ENCODE results near the gene HTR2C. TPM values are rescaled to one million over a fixed set of nuclear protein-coding genes. Genes with fewer than 3 reads are reported as not detected.
"Not testable (repeated sequence)": the region's sequence is repeated elsewhere in the genome, so short reads cannot be mapped to it uniquely, and the experiment has no call there.

Gene HTR2C
- total and polyA plus RNA-seq, 4 donors, result 11.2 to 47.4 (median 23.1) TPM

DNA sequence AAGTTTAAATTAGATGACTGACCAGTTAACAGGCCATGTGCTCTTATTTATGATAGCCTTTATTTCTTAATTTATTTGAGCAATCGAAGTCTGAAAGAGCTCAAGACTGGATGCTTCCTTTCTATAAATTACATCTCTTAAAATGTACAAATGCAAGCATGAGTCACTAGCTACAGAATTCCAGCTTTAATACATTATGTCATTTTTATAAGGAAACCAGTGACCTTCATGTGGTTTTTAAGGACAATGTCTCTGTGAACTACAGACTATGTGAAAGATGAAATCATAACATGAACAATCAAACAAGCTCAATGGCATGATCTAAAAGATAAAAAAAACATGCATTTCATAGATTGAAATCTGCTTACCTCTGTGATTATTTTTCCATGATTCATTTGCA lies 15.4 kb downstream of the HTR2C start:
- Histone ChIP-seq H3K27me3 (ENCODE audit: control insufficient read depth, insufficient read depth, low read length) (peaks cover 10% of the 10 kb centered on the region), H3K4me1 (ENCODE audit: control insufficient read depth, insufficient read depth, low read length) (no peaks in the 10 kb centered on the region), H3K9me3 (ENCODE audit: control insufficient read depth, insufficient read depth, low read length) (no peaks in the 10 kb centered on the region), H3K4me3 (ENCODE audit: low read depth, low read length) (no peak overlapping the region), H3K36me3 (ENCODE audit: control insufficient read depth, insufficient read depth, low read length) (no peaks in the 10 kb centered on the region), H3K27ac (ENCODE audit: low read depth, low read length) (no peak overlapping the region)
- DNase-seq (ENCODE audit: low read depth in 4 of 6, low spot score in 6 of 6), result no peak
- WGBS (ENCODE audit: insufficient coverage), result no CpG with 5 or more reads among the region's 1 CpG

GRCh38 chrX:114599911-114600310 lies 16.0 kb downstream of the HTR2C start:
- WGBS (ENCODE audit: insufficient coverage), result 40% methylated on average over 1 of the region's 4 CpGs
- Histone ChIP-seq H3K4me1 (ENCODE audit: control insufficient read depth, insufficient read depth, low read length) (no peaks in the 10 kb centered on the region), H3K27me3 (ENCODE audit: control insufficient read depth, insufficient read depth, low read length) (peaks cover 10% of the 10 kb centered on the region), H3K27ac (ENCODE audit: low read depth, low read length) (no peak overlapping the region), H3K4me3 (ENCODE audit: low read depth, low read length) (no peak overlapping the region), H3K9me3 (ENCODE audit: control insufficient read depth, insufficient read depth, low read length) (no peaks in the 10 kb centered on the region), H3K36me3 (ENCODE audit: control insufficient read depth, insufficient read depth, low read length) (no peaks in the 10 kb centered on the region)
- DNase-seq (ENCODE audit: low read depth in 4 of 6, low spot score in 6 of 6), result no peak

DNA sequence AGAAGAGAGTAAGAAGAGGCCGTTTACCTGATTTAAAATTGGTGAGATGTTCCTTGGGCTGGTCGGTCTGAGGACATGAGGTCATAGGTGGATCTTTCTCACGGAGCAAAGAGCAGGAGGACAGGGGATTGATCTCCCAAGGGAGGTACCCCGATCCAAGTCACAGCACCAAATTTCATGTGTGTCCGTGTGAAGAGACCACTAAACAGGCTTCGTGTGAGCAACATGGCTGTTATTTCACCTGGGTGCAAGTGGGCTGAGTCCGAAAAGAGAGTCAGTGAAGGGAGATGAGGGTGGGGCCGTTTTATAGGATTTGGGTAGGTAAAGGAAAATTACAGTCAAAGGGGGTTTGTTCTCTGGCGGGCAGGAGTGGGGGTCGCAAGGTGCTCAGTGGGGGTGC lies 22.7 kb downstream of the HTR2C start:
- DNase-seq (ENCODE audit: low read depth in 4 of 6, low spot score in 6 of 6); H3K36me3 ChIP-seq (ENCODE audit: control insufficient read depth, insufficient read depth, low read length); H3K27ac ChIP-seq (ENCODE audit: low read depth, low read length); H3K4me3 ChIP-seq (ENCODE audit: low read depth, low read length); H3K9me3 ChIP-seq (ENCODE audit: control insufficient read depth, insufficient read depth, low read length); H3K4me1 ChIP-seq (ENCODE audit: control insufficient read depth, insufficient read depth, low read length); H3K27me3 ChIP-seq (ENCODE audit: control insufficient read depth, insufficient read depth, low read length): not testable (repeated sequence)
- 89% methylated on average over 5 of the region's 10 CpGs for WGBS (ENCODE audit: insufficient coverage)

DNA sequence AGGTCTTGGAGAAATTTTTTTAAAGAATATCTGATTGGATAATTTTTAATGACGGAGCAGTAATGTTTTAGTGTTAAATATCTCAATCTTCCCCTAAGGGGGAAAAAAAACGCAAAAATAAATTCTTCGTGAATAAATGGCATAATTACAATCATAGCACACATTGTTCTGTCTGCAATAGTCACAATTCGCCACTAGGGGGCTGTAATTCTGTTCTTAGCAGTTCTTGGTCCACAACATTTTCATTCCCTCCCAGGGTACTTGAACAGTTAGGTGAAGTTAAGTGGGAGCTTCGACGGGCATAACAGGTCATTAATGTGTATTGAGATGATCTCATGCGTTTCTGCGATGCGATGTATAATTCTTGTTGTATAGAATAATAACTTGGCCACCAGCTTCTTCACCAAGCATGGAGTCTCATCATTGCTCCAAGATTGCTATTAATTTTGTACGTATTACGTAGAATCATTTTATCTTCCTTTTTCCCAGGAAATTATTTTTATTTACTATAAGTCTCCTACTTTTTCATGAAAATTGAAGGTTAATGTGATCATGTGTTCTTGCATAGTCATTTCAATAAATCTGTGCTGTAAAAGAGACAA lies 27.2 kb downstream of the HTR2C start:
- no peak overlapping the region for H3K27ac ChIP-seq (ENCODE audit: low read depth, low read length)
- H3K4me1 ChIP-seq (ENCODE audit: control insufficient read depth, insufficient read depth, low read length), result no peaks in the 10 kb centered on the region
- WGBS (ENCODE audit: insufficient coverage), result no CpG with 5 or more reads among the region's 11 CpGs
- no peaks in the 10 kb centered on the region for H3K36me3 ChIP-seq (ENCODE audit: control insufficient read depth, insufficient read depth, low read length)
- H3K9me3 ChIP-seq (ENCODE audit: control insufficient read depth, insufficient read depth, low read length), result no peaks in the 10 kb centered on the region
- peaks cover 3% of the 10 kb centered on the region for H3K27me3 ChIP-seq (ENCODE audit: control insufficient read depth, insufficient read depth, low read length)
- peak in 2 of 6 donors; percentile 28 to 38 for DNase-seq (ENCODE audit: low read depth in 4 of 6, low spot score in 6 of 6)
- H3K4me3 ChIP-seq (ENCODE audit: low read depth, low read length), result no peak overlapping the region

DNA sequence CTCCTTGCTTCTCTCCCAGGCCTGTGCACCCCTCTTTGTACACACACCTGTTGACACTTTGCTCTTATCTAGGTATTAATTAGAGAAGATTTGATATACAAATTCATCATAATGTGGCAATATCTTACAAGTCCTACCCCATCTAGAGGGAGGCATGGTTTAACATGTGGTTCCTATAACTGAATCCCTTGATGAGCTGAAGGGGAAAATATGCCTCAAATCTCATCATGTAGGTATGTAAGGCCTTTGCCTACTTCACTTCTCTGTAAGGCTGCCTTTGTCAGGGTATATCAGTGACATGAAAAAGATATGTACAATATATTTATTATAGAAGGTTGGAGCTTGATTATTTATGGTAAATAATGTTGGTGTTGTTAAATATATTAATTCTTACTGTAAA lies 31.9 kb downstream of the HTR2C start:
- Histone ChIP-seq H3K36me3 (ENCODE audit: control insufficient read depth, insufficient read depth, low read length) (no peaks in the 10 kb centered on the region), H3K4me1 (ENCODE audit: control insufficient read depth, insufficient read depth, low read length) (no peaks in the 10 kb centered on the region), H3K9me3 (ENCODE audit: control insufficient read depth, insufficient read depth, low read length) (no peaks in the 10 kb centered on the region), H3K27ac (ENCODE audit: low read depth, low read length) (no peak overlapping the region), H3K4me3 (ENCODE audit: low read depth, low read length) (no peak overlapping the region), H3K27me3 (ENCODE audit: control insufficient read depth, insufficient read depth, low read length) (peaks cover 5% of the 10 kb centered on the region)
- DNase-seq (ENCODE audit: low read depth in 4 of 6, low spot score in 6 of 6), result no peak

- H3K27ac ChIP-seq (ENCODE audit: low read depth, low read length), result no peak overlapping the region
- no peaks in the 10 kb centered on the region for H3K36me3 ChIP-seq (ENCODE audit: control insufficient read depth, insufficient read depth, low read length)
- H3K27me3 ChIP-seq (ENCODE audit: control insufficient read depth, insufficient read depth, low read length), result peaks cover 8% of the 10 kb centered on the region
- H3K4me1 ChIP-seq (ENCODE audit: control insufficient read depth, insufficient read depth, low read length), result no peaks in the 10 kb centered on the region
- H3K9me3 ChIP-seq (ENCODE audit: control insufficient read depth, insufficient read depth, low read length), result no peaks in the 10 kb centered on the region
- WGBS (ENCODE audit: insufficient coverage), result no CpG with 5 or more reads among the region's 2 CpGs
- no peak overlapping the region for H3K4me3 ChIP-seq (ENCODE audit: low read depth, low read length)
- DNase-seq (ENCODE audit: low read depth in 4 of 6, low spot score in 6 of 6), result peak in 1 of 6 donors; percentile 9
These were observed 36.0 kb downstream of the HTR2C start for GRCh38 chrX:114619874-114620273.

DNA sequence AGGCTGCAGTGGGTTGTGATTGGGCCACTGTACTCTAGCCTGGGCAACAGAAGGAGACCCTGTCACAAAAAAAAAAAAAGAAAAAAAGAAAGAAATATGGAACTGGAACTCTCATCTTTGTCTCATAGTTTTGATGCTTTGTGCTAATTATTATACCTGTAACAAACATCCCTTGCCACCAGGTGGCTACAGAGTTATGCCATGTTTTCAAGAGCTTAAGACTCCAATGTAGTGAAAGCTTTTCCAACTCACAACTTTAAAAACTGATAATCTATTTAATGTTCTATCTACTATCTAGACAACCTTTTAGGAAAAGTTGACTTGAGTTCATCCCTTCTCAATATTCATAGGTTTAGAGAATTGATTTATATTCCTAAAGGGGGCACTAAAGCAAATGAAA lies 42.4 kb downstream of the HTR2C start:
- peaks cover 3% of the 10 kb centered on the region for H3K27me3 ChIP-seq (ENCODE audit: control insufficient read depth, insufficient read depth, low read length)
- no peak overlapping the region for H3K4me3 ChIP-seq (ENCODE audit: low read depth, low read length)
- H3K27ac ChIP-seq (ENCODE audit: low read depth, low read length), result no peak overlapping the region
- peak in 2 of 6 donors; percentile 1 to 5 for DNase-seq (ENCODE audit: low read depth in 4 of 6, low spot score in 6 of 6)
- H3K9me3 ChIP-seq (ENCODE audit: control insufficient read depth, insufficient read depth, low read length), result no peaks in the 10 kb centered on the region
- H3K4me1 ChIP-seq (ENCODE audit: control insufficient read depth, insufficient read depth, low read length), result no peaks in the 10 kb centered on the region
- H3K36me3 ChIP-seq (ENCODE audit: control insufficient read depth, insufficient read depth, low read length), result no peaks in the 10 kb centered on the region

DNA sequence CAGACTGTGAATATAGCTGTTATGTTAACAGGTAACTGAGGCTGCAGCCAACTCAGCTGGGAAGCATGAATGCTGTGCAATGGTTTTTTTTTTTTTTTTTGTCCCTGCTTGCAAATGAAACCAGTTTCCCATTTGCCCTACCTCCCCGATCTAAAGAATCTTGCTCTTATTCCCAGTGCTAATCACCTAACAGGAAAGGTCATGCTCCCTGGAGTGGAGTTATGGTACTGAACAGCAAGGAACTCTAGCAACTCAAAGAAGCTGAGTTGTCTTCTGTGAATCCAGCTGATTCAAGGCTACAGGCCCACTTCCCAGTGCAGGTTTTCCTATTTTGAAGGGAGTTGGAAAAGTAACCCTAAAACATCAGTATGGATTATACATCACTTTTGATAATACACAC lies 52.1 kb downstream of the HTR2C start:
- H3K27me3 ChIP-seq (ENCODE audit: control insufficient read depth, insufficient read depth, low read length), result peaks cover 6% of the 10 kb centered on the region
- H3K36me3 ChIP-seq (ENCODE audit: control insufficient read depth, insufficient read depth, low read length), result no peaks in the 10 kb centered on the region
- no peak for DNase-seq (ENCODE audit: low read depth in 4 of 6, low spot score in 6 of 6)
- no peak overlapping the region for H3K27ac ChIP-seq (ENCODE audit: low read depth, low read length)
- H3K4me1 ChIP-seq (ENCODE audit: control insufficient read depth, insufficient read depth, low read length), result no peaks in the 10 kb centered on the region
- H3K9me3 ChIP-seq (ENCODE audit: control insufficient read depth, insufficient read depth, low read length), result no peaks in the 10 kb centered on the region
- no peak overlapping the region for H3K4me3 ChIP-seq (ENCODE audit: low read depth, low read length)
- WGBS (ENCODE audit: insufficient coverage), result no CpG with 5 or more reads among the region's 1 CpG

- Histone ChIP-seq H3K27ac (ENCODE audit: low read depth, low read length) (no peak overlapping the region), H3K4me1 (ENCODE audit: control insufficient read depth, insufficient read depth, low read length) (no peaks in the 10 kb centered on the region), H3K4me3 (ENCODE audit: low read depth, low read length) (no peak overlapping the region), H3K9me3 (ENCODE audit: control insufficient read depth, insufficient read depth, low read length) (no peaks in the 10 kb centered on the region), H3K36me3 (ENCODE audit: control insufficient read depth, insufficient read depth, low read length) (no peaks in the 10 kb centered on the region), H3K27me3 (ENCODE audit: control insufficient read depth, insufficient read depth, low read length) (peaks cover 8% of the 10 kb centered on the region)
- DNase-seq (ENCODE audit: low read depth in 4 of 6, low spot score in 6 of 6), result no peak
These were observed 66.5 kb downstream of the HTR2C start for GRCh38 chrX:114650351-114650750.

DNA sequence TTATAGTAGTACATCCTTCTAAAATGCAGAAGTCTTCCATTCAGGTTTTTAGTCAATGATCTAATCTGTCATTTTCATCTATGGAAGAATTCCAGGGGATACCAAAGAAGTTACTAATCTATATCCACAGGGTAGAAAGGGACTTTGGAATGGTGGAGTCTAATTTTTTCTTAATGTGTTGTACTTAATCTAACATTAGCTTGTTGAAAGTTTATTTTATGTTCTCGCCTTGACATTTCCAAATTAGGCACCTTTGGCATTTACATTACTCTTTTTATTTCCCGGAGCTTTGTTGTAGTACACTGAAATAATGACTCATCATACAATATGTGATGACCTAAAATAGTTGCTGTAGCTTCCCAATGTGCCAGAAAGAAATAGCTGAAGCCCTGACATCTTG lies 91.5 kb downstream of the HTR2C start:
- no peaks in the 10 kb centered on the region for H3K4me1 ChIP-seq (ENCODE audit: control insufficient read depth, insufficient read depth, low read length)
- H3K9me3 ChIP-seq (ENCODE audit: control insufficient read depth, insufficient read depth, low read length), result no peaks in the 10 kb centered on the region
- H3K36me3 ChIP-seq (ENCODE audit: control insufficient read depth, insufficient read depth, low read length), result no peaks in the 10 kb centered on the region
- H3K4me3 ChIP-seq (ENCODE audit: low read depth, low read length), result no peak overlapping the region
- no peak overlapping the region for H3K27ac ChIP-seq (ENCODE audit: low read depth, low read length)
- no CpG with 5 or more reads among the region's 2 CpGs for WGBS (ENCODE audit: insufficient coverage)
- peaks cover 2% of the 10 kb centered on the region for H3K27me3 ChIP-seq (ENCODE audit: control insufficient read depth, insufficient read depth, low read length)
- no peak for DNase-seq (ENCODE audit: low read depth in 4 of 6, low spot score in 6 of 6)
